8988T (cell line): ENCODE results near the gene CPSF7.
A peak's percentile ranks its signal among the peaks of the same experiment; 100 is the strongest.
"Not testable (repeated sequence)": the region's sequence is repeated elsewhere in the genome, so short reads cannot be mapped to it uniquely, and the experiment has no call there.

Experiments
- DNase-seq: peaks from one replicate; pipeline ENCODE4 v3.0.0; 2011

The CPSF7 gene

DNA sequence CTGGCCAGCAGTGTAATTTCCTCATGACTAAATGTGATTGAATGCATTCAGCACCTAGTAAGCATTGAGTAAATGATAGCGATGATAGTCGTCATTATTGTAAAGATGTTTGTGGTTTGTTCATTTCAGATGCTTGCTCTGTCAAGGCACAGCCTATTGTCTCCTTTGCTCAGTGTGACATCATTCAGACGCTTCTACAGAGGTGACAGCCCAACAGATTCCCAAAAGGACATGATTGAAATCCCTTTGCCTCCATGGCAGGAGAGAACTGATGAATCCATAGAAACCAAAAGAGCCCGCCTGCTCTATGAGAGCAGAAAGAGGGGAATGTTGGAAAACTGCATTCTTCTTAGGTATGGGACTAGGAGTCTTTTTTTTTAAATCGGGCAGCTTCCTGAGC is 7.7 kb upstream of the CPSF7 start:
- no peak for DNase-seq

DNA sequence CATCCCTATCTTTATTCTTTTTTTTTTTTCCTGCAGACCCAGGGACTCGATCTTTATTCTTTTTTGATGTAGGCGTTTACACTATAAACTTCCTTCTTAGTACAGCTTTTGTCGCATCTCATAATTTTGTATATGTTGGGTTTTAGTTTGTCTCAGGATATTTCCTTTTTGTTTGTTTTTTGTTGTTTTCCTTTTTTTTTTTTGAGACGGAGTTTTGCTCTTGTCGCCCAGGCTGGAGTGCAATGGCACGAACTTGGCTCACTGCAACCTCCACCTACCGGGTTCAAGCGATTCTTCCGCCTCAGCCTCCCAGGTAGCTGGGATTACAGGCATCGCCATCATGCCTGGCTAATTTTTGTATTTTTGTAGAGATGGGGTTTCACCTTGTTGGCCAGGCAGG is 1.1 kb upstream of the CPSF7 start:
- not testable (repeated sequence) for DNase-seq

DNA sequence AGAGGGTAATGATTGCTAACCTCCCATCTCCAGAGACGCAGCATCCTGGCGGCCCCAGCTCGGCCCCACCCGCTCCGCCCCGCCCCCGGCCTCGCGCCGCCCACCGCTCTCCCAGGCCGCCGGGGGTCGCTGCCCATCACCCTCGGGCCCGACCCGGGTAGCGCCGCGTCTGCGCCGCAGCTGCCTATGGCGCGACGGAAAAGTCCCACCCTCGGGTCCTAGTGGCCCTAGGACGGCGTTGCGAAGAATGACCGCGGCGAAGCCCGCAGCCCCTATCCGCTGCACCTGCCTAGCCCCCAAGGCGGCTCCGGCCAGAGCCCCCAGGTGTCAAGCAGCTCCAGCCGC is 457 bp downstream of the CPSF7 start:
- peak; percentile 75 for DNase-seq

DNA sequence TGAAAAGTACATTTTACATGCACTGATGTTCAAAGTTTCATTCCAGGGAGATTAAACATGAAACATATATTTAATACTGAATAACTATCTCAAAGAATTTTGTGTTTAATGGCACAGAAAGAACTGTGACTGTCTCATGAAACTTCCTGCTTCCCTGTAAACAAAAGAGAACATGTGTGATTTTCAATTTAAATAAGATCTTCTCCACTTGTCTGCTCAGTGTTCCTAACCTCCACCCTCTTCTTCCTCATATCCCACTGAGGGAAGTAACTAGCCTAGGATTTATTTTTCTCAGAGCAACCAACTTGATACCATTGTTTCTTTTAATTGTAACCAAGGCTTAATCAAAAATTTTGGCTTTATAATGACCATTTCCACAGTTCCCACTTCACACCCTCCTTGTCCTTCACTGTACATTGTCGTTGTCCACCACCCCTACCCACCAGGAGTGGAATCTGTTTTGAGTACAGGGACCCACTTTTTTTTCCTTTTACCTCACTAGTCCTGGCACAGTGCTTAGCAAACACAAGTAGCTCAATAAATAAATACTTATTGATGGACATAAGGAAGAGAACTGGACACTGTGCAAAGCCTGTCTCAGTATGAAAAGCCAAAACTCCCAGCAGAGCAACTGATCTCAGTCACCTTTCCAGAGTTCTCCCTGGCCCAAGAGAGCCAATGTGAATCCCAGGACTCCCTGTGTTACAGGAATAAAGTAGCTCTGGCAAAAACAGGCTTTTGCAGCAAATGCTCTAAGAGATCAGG is 4.2 kb downstream of the CPSF7 start:
- DNase-seq: no peak

DNA sequence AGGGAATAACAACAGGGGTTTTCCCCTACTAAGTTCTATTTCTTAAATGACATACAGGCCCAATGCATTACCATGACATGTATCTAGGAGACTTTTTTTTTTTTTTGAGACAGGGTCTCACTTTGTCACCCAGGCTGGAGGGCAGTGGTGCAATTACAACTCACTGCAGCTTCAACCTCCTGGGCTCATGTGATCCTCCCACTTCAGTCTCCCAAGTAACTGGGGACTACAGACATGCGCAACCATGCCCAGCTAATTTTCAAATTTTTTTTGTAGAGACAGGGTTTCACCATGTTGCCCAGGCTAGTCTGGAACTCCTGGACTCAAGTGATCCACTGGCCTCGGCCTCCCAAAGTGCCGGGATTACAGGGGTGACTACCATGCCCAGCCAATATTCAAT is 7.5 kb downstream of the CPSF7 start:
- no peak for DNase-seq

DNA sequence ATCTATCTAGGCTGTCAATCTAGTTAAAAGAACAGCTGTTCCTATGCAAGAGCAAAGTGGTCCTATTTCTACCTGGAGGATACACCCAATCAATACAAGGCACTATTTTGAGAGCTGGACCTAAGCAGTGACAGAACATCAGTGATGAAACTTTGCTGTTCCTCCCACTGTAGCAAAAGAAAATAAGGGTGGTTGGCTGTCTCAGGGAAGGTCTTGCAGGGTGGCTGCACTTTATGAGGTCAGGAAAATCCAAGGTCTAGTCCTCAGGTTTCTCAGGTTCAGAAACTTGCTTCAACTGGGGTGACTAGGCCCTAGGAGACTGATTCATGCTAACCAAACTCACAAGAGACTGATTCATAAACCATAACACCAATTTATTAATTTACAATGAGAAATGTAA is 11.6 kb downstream of the CPSF7 start:
- DNase-seq: no peak

DNA sequence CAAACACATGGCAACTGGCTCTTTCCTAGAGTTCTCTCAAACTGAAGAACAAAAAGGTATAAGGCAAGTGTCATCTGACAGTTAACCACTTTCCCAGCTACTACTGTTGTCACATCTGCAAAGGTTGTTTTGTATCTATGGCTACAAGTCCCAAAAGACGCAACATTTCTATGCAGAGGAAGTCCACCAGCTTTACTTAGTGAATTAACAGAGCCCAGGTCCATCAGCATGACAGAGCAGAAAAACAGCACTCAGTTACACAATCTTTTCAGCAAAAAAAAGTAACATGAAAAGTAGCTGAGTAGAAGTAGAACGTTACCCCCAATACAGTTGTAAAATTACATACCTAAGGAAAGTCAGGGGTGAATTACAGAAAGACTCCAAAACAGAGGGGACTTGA is 12.1 kb downstream of the CPSF7 start:
- DNase-seq: no peak

DNA sequence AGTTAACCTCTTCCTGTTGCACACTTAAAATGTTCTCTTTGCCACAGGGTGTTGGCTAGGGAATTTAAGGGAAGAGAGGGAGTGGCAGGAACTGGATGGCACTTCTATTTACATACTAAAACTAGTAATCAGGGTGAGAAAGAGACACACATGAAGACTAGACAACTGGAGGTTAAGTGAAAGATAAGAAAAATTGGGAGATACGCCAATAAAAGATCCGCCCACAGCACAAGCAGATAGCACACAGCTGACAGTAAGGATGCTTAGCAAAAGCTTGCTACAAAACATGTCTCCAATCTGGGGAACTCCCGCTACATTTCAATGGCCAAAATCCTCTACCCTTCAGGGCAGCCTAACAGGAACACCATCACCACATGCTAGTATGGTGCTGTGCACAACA is 12.8 kb downstream of the CPSF7 start:
- DNase-seq: no peak

DNA sequence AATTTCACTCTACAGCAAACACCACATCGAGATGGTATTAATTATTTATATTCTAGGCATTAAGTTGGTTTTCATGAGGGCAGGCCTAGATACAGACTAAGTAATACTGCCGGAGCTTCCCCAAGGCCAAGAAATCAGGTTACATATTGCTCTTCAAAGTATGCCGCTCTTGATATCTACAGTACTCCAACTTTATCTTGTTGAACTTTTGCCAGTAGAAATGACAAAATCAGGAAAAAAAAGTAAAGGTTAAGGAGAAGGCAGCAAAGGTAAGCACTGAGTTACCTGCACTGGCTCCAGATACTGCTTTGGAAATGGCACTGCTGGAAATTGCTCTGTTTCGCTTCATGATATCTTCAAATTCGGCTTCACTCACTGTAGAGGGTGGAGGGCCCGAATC is 14.4 kb downstream of the CPSF7 start:
- DNase-seq: no peak

DNA sequence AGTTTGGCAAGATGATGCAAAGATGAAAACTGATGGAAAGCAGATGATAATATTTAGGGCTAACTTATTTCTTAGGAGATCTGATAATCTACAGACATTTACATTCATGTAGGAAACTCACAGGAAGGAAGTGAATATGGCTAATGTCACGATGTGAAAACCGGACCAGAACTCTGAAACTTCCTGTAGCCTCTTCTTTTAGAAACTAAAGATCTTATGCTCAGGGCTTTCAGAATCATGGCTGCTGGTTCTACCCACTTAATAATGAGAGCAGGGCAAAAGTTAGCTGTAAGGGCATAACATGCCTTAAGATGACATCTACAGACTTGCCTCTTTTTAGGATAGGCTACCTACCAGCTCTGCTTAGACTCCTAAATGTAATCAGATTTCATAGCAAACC is 15.2 kb downstream of the CPSF7 start:
- no peak for DNase-seq

DNA sequence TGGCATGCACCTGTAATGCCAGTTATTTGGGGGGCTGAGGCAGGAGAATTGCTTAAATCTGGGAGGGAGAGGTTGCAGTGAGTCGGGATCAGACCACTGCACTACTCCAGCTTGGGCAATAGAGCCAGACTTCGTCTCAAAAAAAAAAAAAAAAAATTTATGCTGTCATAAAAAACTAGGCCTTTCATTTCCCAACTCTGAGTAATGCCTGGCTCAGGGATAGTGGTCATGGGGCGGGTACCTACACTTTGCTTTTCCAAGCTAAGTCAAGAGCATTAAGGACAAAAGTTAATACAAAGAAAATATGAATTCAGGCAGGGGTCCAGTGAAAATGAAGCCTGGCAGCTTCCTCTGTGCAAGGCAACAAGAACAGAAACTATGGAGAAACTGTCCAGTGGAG is 16.3 kb downstream of the CPSF7 start:
- no peak for DNase-seq

DNA sequence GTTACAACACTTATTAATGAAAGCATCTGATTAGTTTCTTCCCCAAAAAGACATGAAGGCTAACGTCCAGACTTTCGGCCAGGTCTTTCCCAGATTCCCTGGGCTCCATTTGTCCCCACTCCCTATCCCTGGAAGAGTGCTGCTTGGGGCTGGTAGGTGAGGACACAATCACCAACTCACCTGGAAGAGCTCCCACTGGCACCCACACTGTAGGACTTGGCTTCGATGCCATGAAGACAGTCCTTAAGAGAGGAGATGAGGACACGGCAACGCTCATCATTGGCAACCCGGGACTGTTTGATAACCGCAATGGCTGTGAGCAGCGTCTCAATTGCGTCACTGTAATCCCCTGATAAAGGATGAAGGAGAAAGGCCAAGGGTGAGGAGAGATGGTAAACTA is 18.2 kb downstream of the CPSF7 start:
- no peak for DNase-seq

DNA sequence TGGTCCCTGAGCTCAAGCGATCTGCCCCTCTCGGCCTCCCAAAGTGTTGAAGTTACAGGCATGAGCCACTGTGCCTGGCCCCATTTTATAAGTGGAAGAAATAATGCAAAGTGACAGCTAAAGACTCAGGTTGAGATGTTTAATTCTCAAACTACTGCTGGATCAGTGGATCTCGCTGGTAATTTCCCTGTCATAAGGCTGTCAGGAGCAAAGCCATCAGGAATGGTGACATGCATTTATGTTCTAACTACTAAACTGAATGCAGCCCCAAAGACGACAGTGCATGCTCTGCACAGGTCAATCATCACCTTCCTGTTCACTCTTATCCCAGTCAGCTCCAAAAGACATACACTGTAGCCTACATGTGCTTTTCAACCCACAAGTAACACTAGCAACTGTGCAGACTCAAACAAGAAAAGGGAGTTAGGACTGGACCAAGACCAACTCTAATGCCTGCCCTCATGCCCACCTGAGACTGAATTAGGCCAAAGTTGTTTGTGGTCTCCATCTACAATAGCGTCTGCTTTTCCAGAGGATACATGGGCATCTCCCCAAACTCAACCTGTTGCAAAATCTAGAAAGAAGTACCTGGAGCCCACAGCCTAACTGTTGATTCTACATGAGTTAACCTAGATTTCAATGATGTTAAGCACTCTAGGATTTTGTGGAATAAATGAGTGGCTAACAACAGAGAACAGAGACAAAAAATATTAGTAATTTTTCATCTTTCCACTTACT is 22.6 kb downstream of the CPSF7 start:
- DNase-seq: no peak

DNA sequence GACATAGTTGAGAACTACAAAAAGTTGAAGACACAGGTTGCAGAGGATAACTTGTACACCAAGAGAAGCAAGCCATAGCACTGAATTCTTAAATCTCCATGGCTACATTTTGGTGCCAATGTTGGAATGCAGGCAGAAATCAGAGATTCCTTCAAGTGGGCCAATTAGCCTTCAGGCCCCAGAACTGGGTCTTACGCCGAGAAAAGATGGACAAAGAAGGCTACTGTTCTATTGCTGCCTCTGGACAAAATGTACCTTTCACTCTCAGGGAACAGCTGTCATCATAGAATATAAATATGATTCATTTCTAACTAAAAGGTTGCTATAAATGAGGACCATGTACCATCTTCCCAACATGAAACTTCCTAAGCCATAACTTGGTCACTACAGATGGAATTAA is 23.7 kb downstream of the CPSF7 start:
- no peak for DNase-seq

DNA sequence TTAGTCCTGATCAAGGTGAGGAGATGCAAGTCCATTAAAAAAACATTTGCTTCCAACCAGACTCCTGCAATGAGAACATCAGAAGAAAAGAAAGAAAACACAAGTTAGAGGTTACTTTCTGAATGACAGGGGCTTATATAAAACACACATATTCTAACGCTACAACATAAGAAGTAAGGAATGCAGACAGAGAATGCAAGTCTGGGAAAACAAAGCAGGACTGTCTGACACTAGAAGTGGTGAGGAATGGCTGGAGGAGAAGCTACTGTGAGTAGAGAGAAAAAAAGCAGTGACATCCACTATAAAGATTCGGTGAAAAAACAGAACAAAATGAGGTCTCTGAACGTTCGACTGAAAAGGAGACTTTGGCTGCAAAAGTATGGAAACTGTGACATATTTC is 25.1 kb downstream of the CPSF7 start:
- DNase-seq: no peak

DNA sequence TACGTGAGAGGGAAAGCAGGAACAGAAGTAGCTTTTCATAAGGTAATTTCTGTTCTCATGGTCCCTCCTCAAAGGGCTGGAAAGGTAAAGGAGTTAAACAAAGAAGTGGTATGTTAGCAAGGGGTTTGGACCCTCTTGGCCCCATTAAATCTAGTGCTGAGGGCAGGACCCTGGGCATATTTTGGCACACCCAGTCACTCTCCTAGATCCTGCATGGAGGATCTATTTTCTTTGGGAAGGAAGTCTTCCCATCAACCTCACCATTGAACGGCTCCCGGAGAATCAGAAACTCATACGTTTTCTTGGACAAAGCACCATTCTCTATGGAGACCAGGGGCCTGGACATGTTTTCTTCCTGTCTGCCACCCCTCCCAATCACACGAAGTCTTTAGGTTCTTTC is 25.7 kb downstream of the CPSF7 start:
- no peak for DNase-seq

DNA sequence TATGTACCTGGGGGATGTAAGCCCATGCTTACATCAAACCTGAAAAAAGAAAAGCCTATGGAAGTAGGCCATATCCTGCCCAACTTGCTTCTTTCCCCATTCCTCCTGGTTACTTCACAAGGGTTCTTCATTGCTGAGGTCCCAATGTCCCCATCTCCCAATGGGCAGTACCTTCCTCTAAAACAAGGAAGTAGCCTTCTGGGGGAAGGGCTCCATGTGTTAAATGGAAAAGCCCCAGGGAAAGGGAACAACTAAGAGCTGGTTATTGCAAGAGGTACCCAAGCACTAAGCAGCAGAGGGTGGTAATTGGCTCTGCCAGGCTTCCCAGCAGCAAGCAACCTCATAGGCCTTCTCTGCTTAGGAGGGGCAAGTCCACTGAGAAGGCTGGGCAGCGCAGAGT is 26.1 kb downstream of the CPSF7 start:
- no peak for DNase-seq

DNA sequence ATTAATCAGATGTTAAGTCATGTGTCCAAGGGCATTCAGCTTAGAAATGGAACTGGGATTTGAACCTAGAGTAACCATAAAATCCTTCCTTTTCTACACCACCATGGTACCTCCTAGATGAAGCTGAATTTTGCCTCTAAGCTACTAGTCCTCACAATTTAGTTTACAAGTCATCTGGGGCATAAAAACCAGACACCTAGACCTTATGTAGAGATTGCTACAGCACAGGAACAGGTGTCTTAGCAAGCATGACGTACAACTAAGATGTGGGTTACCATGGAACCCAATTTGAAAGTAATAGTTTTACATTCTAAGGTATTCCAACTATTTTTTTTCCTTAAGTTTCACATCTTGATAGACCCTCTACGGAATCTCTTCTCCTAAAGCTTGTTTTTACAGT is 28.2 kb downstream of the CPSF7 start:
- no peak for DNase-seq

DNA sequence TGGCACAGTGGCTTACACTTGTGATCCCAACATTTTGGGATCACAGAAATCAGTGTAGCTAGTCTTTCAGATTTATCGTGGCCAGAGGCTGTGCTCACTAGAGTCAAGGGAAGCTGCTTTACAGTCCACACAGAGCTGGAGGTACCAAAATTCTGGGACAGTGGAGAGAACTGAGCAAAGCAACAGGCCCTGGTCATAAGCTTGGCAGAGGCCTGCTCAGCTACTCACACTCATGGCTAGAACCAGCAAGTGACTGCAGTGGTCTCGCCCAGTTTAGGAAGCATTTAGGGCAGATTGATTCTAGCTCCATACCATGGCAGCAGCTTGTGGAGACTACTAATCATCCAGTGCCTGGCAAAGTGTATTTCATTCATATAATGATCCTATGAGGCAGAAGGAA is 28.6 kb downstream of the CPSF7 start:
- DNase-seq: no peak

DNA sequence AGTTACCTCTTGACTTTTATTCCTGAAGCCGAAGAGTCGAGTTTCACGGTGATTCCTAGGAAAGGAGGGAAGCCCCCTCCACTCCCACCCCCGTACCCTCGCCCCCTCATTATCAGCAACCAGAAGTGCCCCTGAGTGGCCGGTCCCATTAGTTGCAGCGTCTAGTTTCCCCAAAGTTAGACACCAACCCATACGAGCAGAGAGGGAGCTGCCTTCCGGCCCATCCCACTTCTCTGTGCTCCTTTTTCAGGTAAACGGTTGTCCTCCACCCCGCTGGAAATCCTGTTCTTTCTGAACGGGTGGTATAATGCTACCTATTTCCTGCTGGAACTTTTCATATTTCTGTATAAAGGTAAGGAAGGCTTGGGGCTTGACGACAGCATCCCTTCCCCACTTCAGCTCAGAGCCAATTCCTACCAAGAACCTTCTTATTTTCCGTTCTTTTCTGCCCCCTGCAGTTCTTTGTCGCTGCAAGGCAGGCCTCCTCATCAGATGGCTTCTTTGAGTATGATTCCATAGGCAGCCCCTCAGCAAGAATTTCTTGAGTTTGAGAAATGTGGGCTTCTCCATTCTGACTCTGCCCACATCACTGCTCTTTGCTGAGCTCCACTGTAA is 36.7 kb downstream of the CPSF7 start:
- peak; percentile 43 for DNase-seq

DNA sequence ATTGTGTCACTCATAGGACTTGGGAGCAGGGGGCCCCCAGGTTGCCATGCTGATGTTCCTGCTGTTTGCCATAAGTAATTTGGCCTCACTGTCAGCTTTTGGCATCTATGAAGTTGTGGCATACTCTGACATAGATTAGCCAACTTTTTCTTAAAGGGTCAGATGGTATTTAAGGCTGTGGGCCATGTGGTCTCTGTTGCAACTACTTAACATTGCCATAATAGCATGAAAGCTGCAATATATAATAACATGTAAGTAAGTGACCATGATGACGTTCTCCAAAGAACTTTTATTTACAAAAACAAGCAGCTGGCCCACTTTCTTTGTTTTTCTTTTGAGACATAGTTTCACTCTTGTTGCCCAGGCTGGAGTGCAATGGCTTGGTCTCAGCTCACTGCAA is 39.6 kb downstream of the CPSF7 start:
- no peak for DNase-seq

DNA sequence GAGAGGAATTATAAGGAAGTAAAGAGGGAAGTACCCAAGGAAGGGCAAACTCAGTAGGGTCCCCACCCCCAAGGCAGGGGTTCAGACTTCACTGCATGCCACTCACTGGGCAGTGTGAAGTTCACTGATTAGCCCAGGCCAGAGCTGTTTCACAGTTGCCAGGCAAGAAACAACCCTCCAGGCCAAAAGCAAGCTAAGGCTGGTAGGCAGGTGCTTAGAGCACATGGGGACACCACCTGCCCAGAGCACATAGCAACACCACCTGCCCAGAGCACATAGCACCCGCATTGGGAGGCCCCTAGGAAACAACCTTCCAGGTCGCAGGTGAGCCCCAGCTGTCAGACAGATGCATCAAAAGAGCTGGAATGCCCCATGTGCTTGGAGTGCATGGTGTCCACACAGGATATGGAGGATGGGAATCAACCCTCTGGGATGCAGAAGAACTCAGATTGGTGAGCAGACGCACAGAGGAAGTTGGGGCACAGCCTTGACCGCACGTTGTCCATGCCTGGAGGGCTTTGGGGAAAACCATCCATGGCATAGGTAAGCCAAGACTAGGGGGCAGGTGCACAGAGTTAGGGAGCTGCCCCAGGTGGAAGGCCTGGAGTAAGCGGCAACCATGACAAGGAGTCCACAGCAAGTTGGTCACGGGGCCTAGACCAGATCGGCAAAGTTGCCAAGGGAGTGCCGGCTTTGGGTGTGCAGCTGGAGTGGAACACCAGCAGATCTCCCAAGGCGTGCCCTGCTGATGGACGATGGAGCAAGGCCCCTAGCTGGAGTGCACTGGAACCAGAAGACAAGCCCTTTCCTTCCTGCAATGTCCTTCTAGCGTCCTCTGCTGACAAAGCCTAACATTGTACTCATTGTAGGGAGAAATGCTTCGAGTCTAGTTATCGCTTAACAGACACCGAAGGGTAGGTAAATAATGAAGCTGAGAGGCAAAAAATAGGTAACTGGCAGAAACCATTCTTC is 45.2 kb downstream of the CPSF7 start:
- DNase-seq: peak; percentile 29

DNA sequence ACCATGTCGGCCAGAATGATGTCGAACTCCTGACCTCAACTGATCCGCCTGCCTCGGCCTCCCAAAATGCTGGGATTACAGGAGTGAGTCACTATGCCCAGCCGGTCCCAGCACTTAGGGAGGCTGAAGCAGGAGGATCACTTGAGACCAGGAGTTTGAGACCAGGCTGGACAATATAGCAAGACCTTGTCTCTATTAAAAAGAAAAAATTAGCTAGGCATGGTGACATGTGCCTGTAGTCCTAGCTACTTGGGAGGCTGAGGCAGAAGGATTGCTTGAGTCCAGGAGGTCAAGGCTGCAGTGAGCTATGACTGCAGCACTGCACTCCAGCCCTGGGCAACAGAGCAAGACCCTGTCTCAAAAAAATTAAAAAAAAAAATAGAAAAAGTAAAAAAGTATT is 45.9 kb downstream of the CPSF7 start:
- DNase-seq: not testable (repeated sequence)
